HuH-7.5 (cell line): ENCODE measurements around the gene TRIM14.
"Not testable (repeated sequence)": the region's sequence is repeated elsewhere in the genome, so short reads cannot be mapped to it uniquely, and the experiment has no call there.

Source experiments
- DNase-seq: peaks from one replicate; pipeline ENCODE4 v3.0.0; 2011; ENCODE audit warnings: low spot score

The TRIM14 gene

GRCh38 chr9:98108531-98109031 lies 10.4 kb downstream of the TRIM14 start:
- no peak for DNase-seq

GRCh38 chr9:98107926-98108325 lies 11.1 kb downstream of the TRIM14 start:
- no peak for DNase-seq

GRCh38 chr9:98105006-98105405 lies 14.0 kb downstream of the TRIM14 start:
- no peak for DNase-seq

GRCh38 chr9:98104445-98104881 lies 14.6 kb downstream of the TRIM14 start:
- no peak for DNase-seq

- DNase-seq, result no peak
Measured at GRCh38 chr9:98101868-98102273, 17.2 kb downstream of the TRIM14 start.

- DNase-seq, result no peak
Measured at GRCh38 chr9:98101416-98101815, 17.6 kb downstream of the TRIM14 start.

- DNase-seq, result no peak
Measured at GRCh38 chr9:98100456-98100855, 18.6 kb downstream of the TRIM14 start.

GRCh38 chr9:98099898-98100297 lies 19.1 kb downstream of the TRIM14 start:
- DNase-seq, result no peak

GRCh38 chr9:98099346-98099745 lies 19.7 kb downstream of the TRIM14 start:
- DNase-seq, result no peak

- DNase-seq, result no peak
Measured at GRCh38 chr9:98097836-98098235, 21.2 kb downstream of the TRIM14 start.

- no peak for DNase-seq
Measured at GRCh38 chr9:98096091-98096490, 22.9 kb downstream of the TRIM14 start.

GRCh38 chr9:98095401-98095800 lies 23.6 kb downstream of the TRIM14 start:
- no peak for DNase-seq

GRCh38 chr9:98094851-98095250 lies 24.2 kb downstream of the TRIM14 start:
- DNase-seq, result no peak

- no peak for DNase-seq
Measured at GRCh38 chr9:98094316-98094715, 24.7 kb downstream of the TRIM14 start.

- DNase-seq, result no peak
Measured at GRCh38 chr9:98092613-98092931, 26.4 kb downstream of the TRIM14 start.

GRCh38 chr9:98091735-98092612 lies 27.0 kb downstream of the TRIM14 start:
- DNase-seq, result no peak

- DNase-seq, result not testable (repeated sequence)
Measured at GRCh38 chr9:98090674-98091073, 28.3 kb downstream of the TRIM14 start.

GRCh38 chr9:98087420-98088354 lies 31.3 kb downstream of the TRIM14 start:
- DNase-seq, result no peak

- DNase-seq, result no peak
Measured at GRCh38 chr9:98086461-98086860, 32.6 kb downstream of the TRIM14 start.

GRCh38 chr9:98085944-98086343 lies 33.1 kb downstream of the TRIM14 start:
- DNase-seq, result no peak

GRCh38 chr9:98085058-98085457 lies 34.0 kb downstream of the TRIM14 start:
- no peak for DNase-seq

- no peak for DNase-seq
Measured at GRCh38 chr9:98084396-98084795, 34.6 kb downstream of the TRIM14 start.
